HCT116 (cell line): Measurements from ENCODE around the gene MOB3A. TPM values are rescaled to one million over a fixed set of nuclear protein-coding genes. Genes with fewer than 3 reads are reported as not detected.

ENCODE experiments used
- ATAC-seq: fragments of 200-7000 bp; cut with Tn5 transposase; 2 replicates; pipeline ENCODE4 v1.9.1; 2020; ENCODE audit warnings: mild to moderate bottlenecking, moderate library complexity
- BruUV-seq: library from RNA; stranded (reverse); fragments of 400-500 nt; replicated peaks from 2 replicates; lab custom pipeline; 2021; lab: Mats Ljungman, UMichigan
- CTCF ChIA-PET: fragments of 300-600 bp; sonication (Branson Sonifier 250); formaldehyde crosslinking; loops from one replicate; lab custom pipeline; 2021; ENCODE audit warnings: antibody characterized with exemption; lab: Charles Lee
- POLR2A ChIA-PET: fragments of 300-600, 350-600 bp; sonication (Branson Sonifier 250); formaldehyde crosslinking; loops from one replicate; lab custom pipeline; 2021; ENCODE audit warnings: antibody characterized with exemption; lab: Charles Lee
- RAD21 ChIA-PET, 2 experiments: fragments of 300-600 bp; sonication (Branson Sonifier 250); formaldehyde crosslinking; loops; one replicate each; lab custom pipeline; 2023; ENCODE audit warnings: low total read pairs in 2 of 2; ENCODE audit not compliant: uncharacterized antibody in 2 of 2, unreplicated experiment in 2 of 2, low non-redundant PET in 1 of 2; lab: Charles Lee
- DNase-seq: peaks from one replicate; pipeline ENCODE4 v3.0.0-alpha.2; 2010; ENCODE audit warnings: low read depth, low spot score
- H2AFZ ChIP-seq: fragments of 200-600 bp; shearing (Covaris generic), sonication (generic); 2 replicates; pipeline ENCODE4 v1.6.1; 2017; ENCODE audit warnings: low read depth, mixed run types, mixed read lengths, antibody characterized with exemption, low read length; ENCODE audit not compliant: poor library complexity, severe bottlenecking
- H3K27ac ChIP-seq: 2 replicates; pipeline ENCODE4 v1.5.1; 2012; ENCODE audit warnings: low read depth, low read length
- H3K27me3 ChIP-seq: fragments of 200-600 bp; sonication (generic); 2 replicates; pipeline ENCODE4 v1.6.1; 2016; ENCODE audit warnings: mixed run types, low read length, mixed read lengths; ENCODE audit not compliant: insufficient read depth
- H3K36me3 ChIP-seq, 2 experiments: fragments of 200-500 bp in 1 of 2; fragments of 200-600 bp in 1 of 2; sonication (Bioruptor generic) in 1 of 2; sonication (generic) in 1 of 2; 2 replicates each; pipeline versions ENCODE4 v1.5.1 to v1.6.1; 2014 to 2016; ENCODE audit warnings: low read length in 2 of 2, inconsistent platforms in 1 of 2, mixed read lengths in 1 of 2, mixed run types in 1 of 2; ENCODE audit not compliant: insufficient read depth in 2 of 2, control insufficient read depth in 1 of 2
- H3K4me1 ChIP-seq, 2 experiments: fragments of 200-600 bp in 1 of 2; sonication (generic) in 1 of 2; 2 replicates each; pipeline versions ENCODE4 v1.5.1 to v1.6.1; 2012 to 2017; ENCODE audit warnings: low read length in 2 of 2, inconsistent platforms in 1 of 2, mild to moderate bottlenecking in 1 of 2, mixed read lengths in 1 of 2, mixed run types in 1 of 2, moderate library complexity in 1 of 2; ENCODE audit not compliant: insufficient read depth in 2 of 2, control insufficient read depth in 1 of 2
- H3K4me2 ChIP-seq: fragments of 200-600 bp; sonication (generic); 2 replicates; pipeline ENCODE4 v1.6.1; 2017; ENCODE audit warnings: mixed run types, low read length, mixed read lengths
- H3K4me3 ChIP-seq, 2 experiments: fragments of 200-600 bp in 1 of 2; sonication (generic) in 1 of 2; replicated peaks in 1 of 2; 2 replicates each; pipeline ENCODE4 v1.5.1; 2011 to 2016; ENCODE audit warnings: low read length in 2 of 2, control low read depth in 1 of 2, low read depth in 1 of 2, mild to moderate bottlenecking in 1 of 2, mixed read lengths in 1 of 2, mixed run types in 1 of 2
- H3K79me2 ChIP-seq: fragments of 200-600 bp; sonication (generic); 2 replicates; pipeline ENCODE4 v1.6.1; 2017; ENCODE audit warnings: mild to moderate bottlenecking, mixed run types, low read length, moderate library complexity, mixed read lengths; ENCODE audit not compliant: insufficient read depth
- H3K9ac ChIP-seq: fragments of 200-600 bp; sonication (generic); 2 replicates; pipeline ENCODE4 v1.6.1; 2016; ENCODE audit warnings: low read length, mixed read lengths
- H3K9me2 ChIP-seq: fragments of 200-600 bp; sonication (generic), shearing (Covaris generic); 2 replicates; pipeline ENCODE4 v1.6.1; 2017; ENCODE audit warnings: mixed run types, mild to moderate bottlenecking, moderate library complexity; ENCODE audit not compliant: insufficient read depth
- H3K9me3 ChIP-seq, 2 experiments: fragments of 200-500 bp in 1 of 2; fragments of 200-600 bp in 1 of 2; sonication (Bioruptor generic) in 1 of 2; sonication (generic) in 1 of 2; 2 replicates each; pipeline ENCODE4 v1.6.1; 2014 to 2017; ENCODE audit warnings: low read length in 2 of 2, mixed read lengths in 2 of 2, inconsistent platforms in 1 of 2, low read depth in 1 of 2, mild to moderate bottlenecking in 1 of 2, mixed run types in 1 of 2, moderate library complexity in 1 of 2; ENCODE audit not compliant: control insufficient read depth in 1 of 2, insufficient read depth in 1 of 2
- H4K20me1 ChIP-seq: fragments of 200-600 bp; sonication (generic), shearing (Covaris generic); 2 replicates; pipeline ENCODE4 v1.6.1; 2017; ENCODE audit warnings: mixed run types, mild to moderate bottlenecking, moderate library complexity; ENCODE audit not compliant: insufficient read depth
- CBX3 ChIP-seq: IDR thresholded peaks from 2 replicates; pipeline ENCODE4 v1.6.1; 2012; ENCODE audit warnings: low read depth
- CEBPB ChIP-seq: IDR thresholded peaks from 2 replicates; pipeline ENCODE4 v1.6.1; 2012; ENCODE audit warnings: low read depth
- ELF1 ChIP-seq: IDR thresholded peaks from 2 replicates; pipeline ENCODE4 v1.6.1; 2012; ENCODE audit warnings: low read depth, borderline replicate concordance
- EZH2 ChIP-seq: fragments of 200-600 bp; sonication (generic); IDR thresholded peaks from 2 replicates; pipeline ENCODE4 v1.6.1; 2017; ENCODE audit warnings: antibody characterized with exemption, mixed run types
- EZH2phosphoT487 ChIP-seq: fragments of 200-600 bp; IDR thresholded peaks from 2 replicates; pipeline ENCODE4 v1.6.1; 2018; ENCODE audit warnings: antibody characterized with exemption, borderline replicate concordance
- RAD21 ChIP-seq: IDR thresholded peaks from 2 replicates; pipeline ENCODE4 v1.6.1; 2012; ENCODE audit warnings: low read depth, mild to moderate bottlenecking
- REST ChIP-seq: IDR thresholded peaks from 2 replicates; pipeline ENCODE4 v1.6.1; 2012; ENCODE audit warnings: low read depth
- SIN3A ChIP-seq: IDR thresholded peaks from 2 replicates; pipeline ENCODE4 v1.6.1; 2012; ENCODE audit warnings: low read depth
- TCF7L2 ChIP-seq: IDR thresholded peaks from 2 replicates; pipeline ENCODE4 v1.7.0; 2011; ENCODE audit warnings: borderline replicate concordance, inconsistent platforms; ENCODE audit not compliant: insufficient read depth, insufficient read length; ENCODE audit errors: extremely low read depth
- YY1 ChIP-seq: IDR thresholded peaks from 2 replicates; pipeline ENCODE4 v1.6.1; 2011; ENCODE audit warnings: low read length, low read depth, moderate library complexity, mild to moderate bottlenecking; ENCODE audit not compliant: insufficient replicate concordance; ENCODE audit errors: extremely low read depth
- ZBTB33 ChIP-seq: IDR thresholded peaks from 2 replicates; pipeline ENCODE4 v1.6.1; 2011; ENCODE audit warnings: mild to moderate bottlenecking, low read length, moderate library complexity; ENCODE audit not compliant: insufficient replicate concordance; ENCODE audit errors: extremely low read depth
- ZNF274 ChIP-seq: fragments of 200-500 bp; sonication (Bioruptor generic); IDR thresholded peaks from 2 replicates; pipeline ENCODE4 v1.6.1; 2014; ENCODE audit warnings: mild to moderate bottlenecking, low read depth, low read length, inconsistent platforms
- intact Hi-C: fragments of 100-400 bp; cut with micrococcal nuclease; formaldehyde crosslinking; loops from 2 replicates; pipeline ENCODE4 v1.10.0; 2022
- total RNA-seq: library from RNA; stranded (reverse); gene quantifications from one replicate; pipeline ENCODE4 v1.2.1, GENCODE V29; 2021; ENCODE audit not compliant: unreplicated experiment
- TF ChIP-seq, protein P1 (sequence below): IDR thresholded peaks from 2 replicates; pipeline ENCODE4 v1.6.1; 2012

Gene MOB3A
- total RNA-seq, 1 experiment from 2014 or later = 32.1 TPM

- H2AFZ ChIP-seq = no peak overlapping the region
- H4K20me1 ChIP-seq = no peaks in the 10 kb centered on the region
- peaks cover 38 to 55% of the 10 kb centered on the region in 2 experiments; a peak in 3 of 4 replicates for H3K36me3 ChIP-seq
- H3K27me3 ChIP-seq = no peaks in the 10 kb centered on the region
- intact Hi-C loops = no loop called here
- no peak overlapping the region for H3K4me2 ChIP-seq
- no TSS peak for BruUV-seq
- no peaks in the 10 kb centered on the region for H3K9me2 ChIP-seq
- RAD21 ChIA-PET = no interaction called here
- H3K4me3 ChIP-seq = no peak overlapping the region
- H3K9me3 ChIP-seq = no peaks in the 10 kb centered on the region; a peak in 1 of 4 replicates
- no peak overlapping the region for H3K9ac ChIP-seq
- TF ChIP-seq, protein P1, sequence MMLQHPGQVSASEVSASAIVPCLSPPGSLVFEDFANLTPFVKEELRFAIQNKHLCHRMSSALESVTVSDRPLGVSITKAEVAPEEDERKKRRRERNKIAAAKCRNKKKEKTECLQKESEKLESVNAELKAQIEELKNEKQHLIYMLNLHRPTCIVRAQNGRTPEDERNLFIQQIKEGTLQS = no peak
- no peak for TF ChIP-seq REST
- no peak for TF ChIP-seq ZNF274
- TF ChIP-seq CEBPB = no peak
- no peak for TF ChIP-seq CBX3
- no peak for TF ChIP-seq TCF7L2
- no peak for TF ChIP-seq EZH2
- no peak for TF ChIP-seq EZH2phosphoT487
- TF ChIP-seq ELF1 = no peak
- TF ChIP-seq YY1 = no peak
- TF ChIP-seq SIN3A = no peak
- TF ChIP-seq ZBTB33 = no peak
- no peak for TF ChIP-seq RAD21
- TF ChIP-seq, all 23 proteins: peak for 0
- H3K27ac ChIP-seq = no peak overlapping the region
- ChIA-PET CTCF (no interaction called here), POLR2A (no interaction called here)
- ATAC-seq (no peak), DNase-seq (no peak)
- no peaks in the 10 kb centered on the region for H3K4me1 ChIP-seq
- H3K79me2 ChIP-seq = peaks cover 9% of the 10 kb centered on the region; the same call in 1 of the 2 replicates
These were observed 13.1 kb upstream of the MOB3A start for GRCh38 chr19:2109046-2109864.
